Activated T-cell treated with anti-CD3 and anti-CD28 coated beads, Interleukin-2, amount 50 U/mL, for 4 hours (primary cell): ENCODE measurements around the gene PML. TPM values are rescaled to one million over a fixed set of nuclear protein-coding genes. Genes with fewer than 3 reads are reported as not detected.

Source experiments
- ATAC-seq, 2 donors: fragments of 200-7000 bp; cut with Tn5 transposase; one replicate each; pipeline ENCODE4 v1.10.0; 2021
- DNase-seq: peaks from one replicate; pipeline ENCODE4 v3.0.0-alpha.2; 2020
- H3K27me3 Mint-ChIP-seq: one replicate; pipeline ENCODE4 v1.8.0; 2021; ENCODE audit warnings: low read depth, mixed read lengths
- H3K36me3 Mint-ChIP-seq: one replicate; pipeline ENCODE4 v1.8.0; 2022; ENCODE audit warnings: mixed read lengths; ENCODE audit not compliant: insufficient read depth
- H3K4me1 Mint-ChIP-seq: one replicate; pipeline ENCODE4 v1.8.0; 2021; ENCODE audit warnings: low read depth, mixed read lengths
- H3K4me3 Mint-ChIP-seq: one replicate; pipeline ENCODE4 v1.8.0; 2021; ENCODE audit warnings: mild to moderate bottlenecking, moderate library complexity, mixed read lengths
- H3K9me3 Mint-ChIP-seq: one replicate; pipeline ENCODE4 v1.8.0; 2021; ENCODE audit warnings: mixed read lengths
- total RNA-seq, 3 donors: library from RNA; stranded (reverse); gene quantifications; one replicate each; pipeline ENCODE4 v1.2.1, GENCODE V29; 2021

The PML gene, protein sequence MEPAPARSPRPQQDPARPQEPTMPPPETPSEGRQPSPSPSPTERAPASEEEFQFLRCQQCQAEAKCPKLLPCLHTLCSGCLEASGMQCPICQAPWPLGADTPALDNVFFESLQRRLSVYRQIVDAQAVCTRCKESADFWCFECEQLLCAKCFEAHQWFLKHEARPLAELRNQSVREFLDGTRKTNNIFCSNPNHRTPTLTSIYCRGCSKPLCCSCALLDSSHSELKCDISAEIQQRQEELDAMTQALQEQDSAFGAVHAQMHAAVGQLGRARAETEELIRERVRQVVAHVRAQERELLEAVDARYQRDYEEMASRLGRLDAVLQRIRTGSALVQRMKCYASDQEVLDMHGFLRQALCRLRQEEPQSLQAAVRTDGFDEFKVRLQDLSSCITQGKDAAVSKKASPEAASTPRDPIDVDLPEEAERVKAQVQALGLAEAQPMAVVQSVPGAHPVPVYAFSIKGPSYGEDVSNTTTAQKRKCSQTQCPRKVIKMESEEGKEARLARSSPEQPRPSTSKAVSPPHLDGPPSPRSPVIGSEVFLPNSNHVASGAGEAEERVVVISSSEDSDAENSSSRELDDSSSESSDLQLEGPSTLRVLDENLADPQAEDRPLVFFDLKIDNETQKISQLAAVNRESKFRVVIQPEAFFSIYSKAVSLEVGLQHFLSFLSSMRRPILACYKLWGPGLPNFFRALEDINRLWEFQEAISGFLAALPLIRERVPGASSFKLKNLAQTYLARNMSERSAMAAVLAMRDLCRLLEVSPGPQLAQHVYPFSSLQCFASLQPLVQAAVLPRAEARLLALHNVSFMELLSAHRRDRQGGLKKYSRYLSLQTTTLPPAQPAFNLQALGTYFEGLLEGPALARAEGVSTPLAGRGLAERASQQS
- 10 to 100 TPM; 34.9 to 39.1 (median 34.9) TPM for total RNA-seq

GRCh38 chr15:73994413-73994883 lies at the start of gene PML:
TSS of gene PML (plus strand) at chr15:73994716. CDS start at chr15:73994813, 97 bp downstream.
- Mint-ChIP-seq H3K9me3 (no peaks in the 10 kb centered on the region), H3K27me3 (no peaks in the 10 kb centered on the region), H3K36me3 (peaks cover 10% of the 10 kb centered on the region), H3K4me1 (peaks cover 61% of the 10 kb centered on the region), H3K4me3 (peak within 1 kb of the TSS; percentile 92)
- ATAC-seq: peak; percentile 83 to 84
- peak; percentile 87 for DNase-seq

DNA sequence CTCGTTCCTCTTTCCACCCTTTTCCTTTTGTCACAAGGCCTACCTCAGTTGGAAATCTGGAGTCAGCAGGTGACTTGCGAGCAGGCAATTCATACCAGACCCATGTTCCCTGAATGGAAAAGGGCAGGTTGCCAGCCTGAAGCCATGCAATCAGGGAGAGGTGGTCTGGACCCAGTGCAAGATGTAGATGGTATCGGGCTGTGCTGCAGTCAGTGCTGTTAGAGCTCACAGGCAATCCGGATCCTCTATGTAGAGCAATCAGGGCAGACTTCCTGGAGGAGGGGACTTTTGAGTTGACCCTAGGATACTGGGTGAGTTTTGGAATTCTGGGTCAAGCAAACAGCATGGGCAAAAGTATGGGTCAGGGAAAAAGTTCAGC lies 49.4 kb upstream of the PML start:
- H3K27me3 Mint-ChIP-seq: no peaks in the 10 kb centered on the region
- H3K9me3 Mint-ChIP-seq: no peaks in the 10 kb centered on the region
- H3K36me3 Mint-ChIP-seq: no peaks in the 10 kb centered on the region

GRCh38 chr15:73946046-73946721 lies 48.3 kb upstream of the PML start:
- Mint-ChIP-seq H3K36me3 (no peaks in the 10 kb centered on the region), H3K27me3 (no peaks in the 10 kb centered on the region), H3K9me3 (no peaks in the 10 kb centered on the region), H3K4me1 (peaks cover 22% of the 10 kb centered on the region), H3K4me3 (no peak overlapping the region)
- DNase-seq: no peak
- ATAC-seq: no peak

More for the DNA sequence above, 49.4 kb upstream of the PML start:
- ATAC-seq (no peak), DNase-seq (no peak)
- H3K4me1 Mint-ChIP-seq: peaks cover 20% of the 10 kb centered on the region
- no peak overlapping the region for H3K4me3 Mint-ChIP-seq

GRCh38 chr15:73946795-73947370 lies 47.6 kb upstream of the PML start:
- H3K4me3 Mint-ChIP-seq: no peak overlapping the region
- ATAC-seq: no peak
- H3K4me1 Mint-ChIP-seq: peaks cover 17% of the 10 kb centered on the region
- no peaks in the 10 kb centered on the region for H3K36me3 Mint-ChIP-seq
- no peaks in the 10 kb centered on the region for H3K27me3 Mint-ChIP-seq
- no peaks in the 10 kb centered on the region for H3K9me3 Mint-ChIP-seq
- no peak for DNase-seq

DNA sequence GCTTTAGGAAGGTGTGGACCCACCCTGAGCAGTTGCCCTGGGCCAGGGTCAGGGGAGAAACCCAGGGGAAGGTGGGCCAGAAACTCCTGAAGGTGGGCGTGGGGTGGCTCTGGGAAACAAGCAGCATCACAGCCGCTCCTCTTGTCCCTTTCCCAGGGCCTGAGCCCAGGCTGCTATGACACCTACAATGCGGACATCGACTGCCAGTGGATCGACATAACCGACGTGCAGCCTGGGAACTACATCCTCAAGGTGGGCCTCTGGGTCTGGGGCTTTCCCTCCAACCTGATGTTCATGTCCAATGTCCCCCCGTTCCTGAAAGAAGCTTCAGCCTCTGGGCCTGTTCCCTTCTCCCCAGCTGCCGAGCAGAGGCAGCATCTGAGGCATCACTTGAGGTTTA lies 46.9 kb upstream of the PML start:
- no peaks in the 10 kb centered on the region for H3K9me3 Mint-ChIP-seq
- H3K36me3 Mint-ChIP-seq: no peaks in the 10 kb centered on the region
- no peak for ATAC-seq
- no peaks in the 10 kb centered on the region for H3K27me3 Mint-ChIP-seq
- H3K4me3 Mint-ChIP-seq: no peak overlapping the region
- no peak for DNase-seq
- H3K4me1 Mint-ChIP-seq: peaks cover 9% of the 10 kb centered on the region

- Mint-ChIP-seq H3K4me3 (no peak overlapping the region), H3K27me3 (no peaks in the 10 kb centered on the region), H3K4me1 (peaks cover 6% of the 10 kb centered on the region), H3K36me3 (no peaks in the 10 kb centered on the region), H3K9me3 (no peaks in the 10 kb centered on the region)
- DNase-seq: no peak
- no peak for ATAC-seq
Measured at GRCh38 chr15:73948396-73948795, 46.1 kb upstream of the PML start.

DNA sequence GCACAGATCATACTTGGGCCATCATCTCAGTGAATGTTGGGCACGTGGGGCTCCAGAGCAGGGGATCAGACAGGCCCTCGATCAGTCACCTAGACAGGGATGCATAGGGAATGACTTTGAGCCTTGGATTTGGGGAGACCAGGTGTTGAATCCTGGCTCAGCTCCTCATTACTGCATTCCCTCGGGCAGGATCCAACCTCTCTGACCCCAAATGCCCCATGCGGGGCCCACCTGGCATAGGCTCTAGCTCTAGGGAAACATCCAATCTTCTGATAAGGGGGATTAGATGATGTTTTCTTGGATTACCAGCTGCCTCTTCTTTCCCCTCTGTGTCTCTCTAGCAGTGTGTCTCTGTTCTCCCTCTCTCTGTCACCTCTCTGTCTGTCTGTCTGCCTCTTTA lies 45.5 kb upstream of the PML start:
- Mint-ChIP-seq H3K4me1 (peaks cover 6% of the 10 kb centered on the region), H3K9me3 (no peaks in the 10 kb centered on the region), H3K36me3 (no peaks in the 10 kb centered on the region), H3K4me3 (no peak overlapping the region), H3K27me3 (no peaks in the 10 kb centered on the region)
- ATAC-seq (no peak), DNase-seq (no peak)

- no peaks in the 10 kb centered on the region for H3K27me3 Mint-ChIP-seq
Measured at GRCh38 chr15:73949496-73949895, 45.0 kb upstream of the PML start.

GRCh38 chr15:73950479-73950830 lies 44.1 kb upstream of the PML start:
- H3K36me3 Mint-ChIP-seq: no peaks in the 10 kb centered on the region
- ATAC-seq (no peak), DNase-seq (no peak)
- no peak overlapping the region for H3K4me3 Mint-ChIP-seq
- H3K27me3 Mint-ChIP-seq: no peaks in the 10 kb centered on the region
- no peaks in the 10 kb centered on the region for H3K9me3 Mint-ChIP-seq
- H3K4me1 Mint-ChIP-seq: peaks cover 6% of the 10 kb centered on the region

More at GRCh38 chr15:73949496-73949895, 45.0 kb upstream of the PML start:
- H3K36me3 Mint-ChIP-seq: no peaks in the 10 kb centered on the region
- H3K4me3 Mint-ChIP-seq: no peak overlapping the region
- H3K4me1 Mint-ChIP-seq: peaks cover 6% of the 10 kb centered on the region
- ATAC-seq (no peak), DNase-seq (no peak)
- no peaks in the 10 kb centered on the region for H3K9me3 Mint-ChIP-seq

- Mint-ChIP-seq H3K36me3 (no peaks in the 10 kb centered on the region), H3K9me3 (no peaks in the 10 kb centered on the region), H3K4me3 (no peak overlapping the region), H3K4me1 (peaks cover 6% of the 10 kb centered on the region), H3K27me3 (no peaks in the 10 kb centered on the region)
- ATAC-seq (peak; percentile 87 to 93), DNase-seq (peak; percentile 67)
Measured at GRCh38 chr15:73950831-73951561, 43.5 kb upstream of the PML start.

- DNase-seq: no peak
- no peaks in the 10 kb centered on the region for H3K27me3 Mint-ChIP-seq
- no peak for ATAC-seq
- H3K9me3 Mint-ChIP-seq: no peaks in the 10 kb centered on the region
- H3K36me3 Mint-ChIP-seq: no peaks in the 10 kb centered on the region
- H3K4me3 Mint-ChIP-seq: no peak overlapping the region
- peaks cover 3% of the 10 kb centered on the region for H3K4me1 Mint-ChIP-seq
Measured at GRCh38 chr15:73951601-73952000, 42.9 kb upstream of the PML start.

DNA sequence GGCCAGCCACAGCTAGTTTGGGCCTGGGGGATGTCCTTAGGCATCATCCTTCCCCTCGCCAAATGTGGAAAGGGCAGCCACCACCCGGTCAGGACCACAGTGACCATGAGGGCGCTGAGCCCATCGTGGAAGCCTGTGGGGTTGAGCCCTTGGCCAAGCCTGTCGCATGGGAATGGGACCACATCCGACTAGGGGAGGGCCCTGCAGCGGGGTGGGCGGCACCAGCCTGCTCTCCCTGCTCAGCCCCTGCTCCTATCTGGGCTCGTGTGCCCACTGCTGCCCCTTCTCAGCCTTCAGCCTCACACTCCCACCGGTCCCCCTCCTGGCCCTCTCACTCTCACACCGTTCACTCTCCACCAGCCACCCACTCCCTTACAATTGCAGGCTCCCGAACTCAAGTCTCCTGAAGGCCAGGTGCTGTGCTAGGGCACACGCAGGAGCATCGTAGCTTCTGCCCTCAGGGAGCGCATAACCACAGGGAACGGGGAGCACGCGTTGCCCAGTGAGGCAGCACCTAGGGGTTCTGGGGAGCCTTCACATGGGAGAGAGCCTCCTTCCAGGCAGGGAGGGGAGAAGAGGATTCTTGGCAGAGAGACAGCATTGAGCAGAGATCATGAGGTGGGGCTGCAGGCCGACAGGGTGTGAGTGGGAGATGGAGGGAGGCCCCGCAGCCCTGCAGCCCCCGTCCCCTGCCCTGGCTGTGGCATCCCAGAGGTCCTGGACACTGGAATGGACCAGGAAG lies 42.2 kb upstream of the PML start:
- no peaks in the 10 kb centered on the region for H3K9me3 Mint-ChIP-seq
- no peaks in the 10 kb centered on the region for H3K36me3 Mint-ChIP-seq
- H3K4me3 Mint-ChIP-seq: no peak overlapping the region
- no peaks in the 10 kb centered on the region for H3K27me3 Mint-ChIP-seq
- peaks cover 8% of the 10 kb centered on the region for H3K4me1 Mint-ChIP-seq
- DNase-seq (no peak), ATAC-seq (no peak)
